ENCODE data around the gene ACADS.

ACADS gene

GRCh38 chr12:120734210-120734609 is 8.6 kb downstream of the ACADS start:
- no peak for DNase-seq

GRCh38 chr12:120735181-120735580 is 9.6 kb downstream of the ACADS start:
- no peak for DNase-seq

DNA sequence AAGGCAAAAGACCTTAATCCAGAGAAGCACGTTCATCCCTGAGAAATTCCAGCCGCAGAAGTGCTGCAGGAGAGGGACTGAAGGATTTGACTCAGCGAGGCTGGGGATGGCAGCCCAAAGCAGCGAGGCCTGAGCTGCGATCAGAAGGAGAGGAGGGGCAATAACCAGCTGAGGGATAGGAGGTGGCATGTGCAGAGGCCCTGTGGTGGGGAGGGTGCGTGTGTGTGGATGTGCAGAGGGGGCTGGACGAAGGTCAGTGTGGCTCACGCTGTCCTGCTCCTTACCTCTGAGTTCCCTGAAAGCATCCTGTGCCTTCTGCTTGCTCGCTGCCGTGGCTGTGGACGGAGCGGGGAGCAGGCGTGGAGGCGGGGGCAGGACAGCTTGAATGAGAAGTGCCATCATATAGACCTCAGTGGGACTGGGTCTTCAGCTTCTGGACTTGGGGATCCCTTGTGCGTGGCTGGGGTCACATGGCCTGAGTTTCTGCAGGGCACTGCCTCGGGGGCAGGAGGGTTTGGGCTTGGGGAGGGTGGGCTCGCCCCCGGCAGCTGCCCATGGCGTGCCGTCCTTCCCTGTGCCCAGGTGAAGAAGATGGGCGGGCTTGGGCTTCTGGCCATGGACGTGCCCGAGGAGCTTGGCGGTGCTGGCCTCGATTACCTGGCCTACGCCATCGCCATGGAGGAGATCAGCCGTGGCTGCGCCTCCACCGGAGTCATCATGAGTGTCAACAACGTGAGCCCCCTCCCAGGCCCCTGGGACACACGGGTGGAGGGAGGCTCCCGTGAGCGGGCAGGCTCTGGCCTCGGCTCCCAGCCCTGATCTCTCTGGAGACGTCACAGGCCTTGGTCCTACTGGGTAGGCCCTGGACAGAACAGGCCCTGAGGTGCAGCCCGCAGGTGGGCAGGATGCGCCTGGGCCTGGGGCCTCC is 11.0 kb downstream of the ACADS start:
- DNase-seq, result no peak

- no peak for DNase-seq
These were observed 12.1 kb downstream of the ACADS start for GRCh38 chr12:120737557-120738251.

GRCh38 chr12:120738252-120739030 is 12.8 kb downstream of the ACADS start:
- DNase-seq, result no peak

DNA sequence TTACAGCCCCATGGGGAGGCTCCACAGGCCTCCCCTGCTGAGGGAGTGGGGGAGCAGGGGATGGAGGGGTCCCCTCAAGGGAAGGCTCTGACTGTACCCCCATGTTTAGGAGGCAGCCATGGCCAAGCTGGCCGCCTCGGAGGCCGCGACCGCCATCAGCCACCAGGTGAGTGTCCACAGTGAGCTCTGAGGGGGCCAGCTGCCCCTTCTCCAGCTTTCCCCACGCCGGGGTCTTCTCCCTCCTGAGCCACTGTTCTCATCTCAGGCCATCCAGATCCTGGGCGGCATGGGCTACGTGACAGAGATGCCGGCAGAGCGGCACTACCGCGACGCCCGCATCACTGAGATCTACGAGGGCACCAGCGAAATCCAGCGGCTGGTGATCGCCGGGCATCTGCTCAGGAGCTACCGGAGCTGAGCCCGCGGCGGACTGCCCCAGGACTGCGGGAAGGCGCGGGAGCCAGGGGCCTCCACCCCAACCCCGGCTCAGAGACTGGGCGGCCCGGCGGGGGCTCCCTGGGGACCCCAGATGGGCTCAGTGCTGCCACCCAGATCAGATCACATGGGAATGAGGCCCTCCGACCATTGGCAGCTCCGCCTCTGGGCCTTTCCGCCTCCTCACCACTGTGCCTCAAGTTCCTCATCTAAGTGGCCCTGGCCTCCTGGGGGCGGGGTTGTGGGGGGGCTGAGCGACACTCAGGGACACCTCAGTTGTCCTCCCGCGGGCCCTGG is 13.6 kb downstream of the ACADS start:
- no peak for DNase-seq

DNA sequence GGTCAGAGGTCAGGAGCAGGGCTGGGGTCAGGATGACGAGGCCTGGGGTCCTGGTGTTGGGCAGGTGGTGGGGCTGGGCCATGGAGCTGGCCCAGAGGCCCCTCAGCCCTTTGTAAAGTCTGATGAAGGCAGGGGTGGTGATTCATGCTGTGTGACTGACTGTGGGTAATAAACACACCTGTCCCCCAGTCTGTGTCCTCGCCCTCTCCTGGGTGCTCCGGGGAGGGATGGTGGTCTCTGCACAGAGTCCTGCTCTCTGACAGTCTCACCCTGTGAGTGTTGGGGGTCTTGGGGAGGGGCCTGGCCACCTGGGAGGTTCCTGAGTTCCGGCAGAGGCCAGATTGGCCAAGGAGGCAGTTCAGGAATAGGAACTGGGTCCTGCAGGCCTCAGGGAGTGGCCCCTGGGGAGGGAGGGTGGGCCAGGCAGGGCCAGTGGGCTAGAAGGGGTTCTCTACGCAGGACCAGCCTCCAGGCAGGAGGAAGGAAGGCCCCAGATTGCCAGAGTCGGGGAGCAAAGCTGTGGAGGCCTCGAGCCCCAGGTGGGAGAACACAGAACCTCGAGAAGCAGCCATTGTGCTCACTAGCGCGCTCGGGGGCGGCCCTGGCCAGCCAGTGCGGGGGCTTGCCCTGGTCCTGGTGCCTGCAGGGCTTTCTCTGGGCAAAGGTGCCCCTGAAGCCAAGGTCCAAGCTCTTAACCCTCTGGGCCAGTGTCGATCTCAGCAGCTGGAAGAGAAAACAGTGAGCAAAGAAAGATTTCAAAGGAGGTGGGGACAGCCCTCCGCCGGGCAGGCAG is 14.4 kb downstream of the ACADS start:
- DNase-seq, result no peak

- no peak for DNase-seq
These were observed 15.2 kb downstream of the ACADS start for GRCh38 chr12:120740871-120741270.

DNA sequence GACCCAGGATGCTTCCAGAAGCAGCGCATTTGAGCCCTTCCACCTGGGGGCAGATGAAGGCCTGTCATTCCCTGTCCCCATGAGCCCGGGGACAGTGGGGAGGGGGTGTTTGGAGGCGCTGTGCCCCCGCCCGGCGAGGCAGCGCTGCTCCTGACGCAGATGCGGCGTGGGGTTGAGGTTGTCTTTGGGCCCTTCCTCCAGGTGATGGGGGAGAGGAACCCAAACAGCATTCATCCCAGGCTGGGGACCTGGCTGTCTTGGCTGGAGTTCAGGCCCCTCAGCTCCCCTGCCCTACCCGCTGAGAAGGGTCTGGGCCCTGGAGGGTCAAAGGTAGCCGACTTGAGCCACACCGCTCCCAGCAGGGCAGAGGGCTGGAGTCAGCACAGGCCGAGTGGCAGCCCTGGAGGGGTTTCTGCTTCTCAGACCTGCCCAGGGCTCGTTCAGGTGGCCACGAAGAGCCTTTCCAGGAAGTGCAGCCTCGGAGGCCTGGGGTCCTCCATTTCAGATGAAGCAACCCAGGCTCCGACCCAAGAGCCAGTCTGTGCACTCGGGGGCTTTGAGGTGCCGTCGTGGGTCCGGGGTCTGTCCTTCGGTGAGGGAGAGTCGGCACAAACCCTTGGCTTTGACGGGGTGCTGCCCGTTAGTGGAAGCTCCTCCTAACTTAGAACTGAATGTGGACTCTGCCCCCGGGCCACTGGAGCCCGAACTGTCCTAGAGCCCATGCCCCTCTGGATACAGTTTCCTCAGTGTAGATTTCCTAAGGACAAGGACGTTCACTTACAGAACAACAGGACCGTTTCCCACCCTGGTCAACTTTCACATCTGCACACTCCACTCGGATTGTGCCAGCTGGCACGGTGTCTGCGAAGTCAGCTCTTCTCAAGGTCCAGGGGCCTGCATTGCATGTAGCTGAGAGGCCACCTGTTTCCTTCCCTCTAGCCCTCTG is 16.1 kb downstream of the ACADS start:
- DNase-seq, result no peak

- DNase-seq, result no peak
These were observed 19.4 kb downstream of the ACADS start for GRCh38 chr12:120744922-120745493.

DNA sequence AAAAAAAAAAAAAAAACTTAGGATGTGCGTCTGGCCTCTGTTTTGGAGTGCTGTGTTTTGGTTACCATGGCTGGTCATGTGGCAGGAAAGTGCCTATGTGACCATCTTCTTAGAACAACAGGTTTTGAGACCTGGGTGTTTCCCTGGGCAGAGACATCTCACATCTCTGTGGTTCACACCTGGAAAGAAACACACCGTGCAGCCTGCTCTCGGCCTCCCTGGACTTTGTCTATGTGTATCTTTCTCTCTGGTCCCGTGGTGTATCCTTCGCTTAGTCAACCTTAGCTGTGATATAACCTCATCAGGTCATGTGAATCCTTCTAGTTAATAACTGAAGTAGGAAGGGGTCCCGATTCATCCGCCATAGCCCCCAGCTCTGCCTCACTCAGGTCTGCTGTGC is 22.6 kb downstream of the ACADS start:
- no peak for DNase-seq

DNA sequence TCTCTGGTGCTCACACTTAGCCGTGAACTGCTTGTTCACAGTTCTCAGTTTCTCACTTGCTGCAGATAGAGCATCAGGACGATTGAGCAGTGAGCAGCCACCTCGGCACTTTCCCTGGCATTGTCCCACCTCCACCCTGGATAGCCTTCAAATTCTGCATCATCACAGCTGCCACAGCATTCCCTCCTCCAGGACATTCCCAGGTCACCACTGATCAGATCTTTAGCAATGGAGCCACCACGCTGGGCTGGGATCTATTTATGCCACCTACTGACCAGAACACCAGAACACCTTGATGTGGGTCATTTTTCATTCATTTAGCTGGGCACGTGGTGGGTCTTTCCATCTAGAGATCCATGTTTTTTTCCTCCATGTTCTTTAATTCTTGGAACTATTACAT is 23.6 kb downstream of the ACADS start:
- no peak for DNase-seq

GRCh38 chr12:120750806-120751205 is 25.2 kb downstream of the ACADS start:
- DNase-seq, result no peak

DNA sequence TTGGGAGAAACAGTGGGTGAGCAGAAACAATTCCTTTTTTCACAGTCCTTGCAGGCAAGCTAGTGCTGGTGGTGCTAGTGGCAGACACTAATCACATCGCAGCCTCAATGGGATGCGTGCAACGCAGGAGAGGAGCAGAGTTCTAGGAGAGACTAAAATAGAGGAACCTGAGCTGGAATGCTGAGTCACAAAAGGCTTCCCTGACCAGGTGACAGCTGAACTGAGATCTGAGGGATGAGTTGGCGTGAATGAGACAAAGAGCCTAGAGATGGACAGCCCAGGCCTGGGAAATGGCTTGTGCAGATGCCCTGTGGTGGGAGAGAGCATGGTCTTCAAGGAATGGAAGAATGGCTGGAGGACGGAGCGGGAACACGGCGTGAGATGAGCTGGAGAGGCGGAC is 25.8 kb downstream of the ACADS start:
- no peak for DNase-seq

- DNase-seq, result no peak
These were observed 29.2 kb downstream of the ACADS start for GRCh38 chr12:120754792-120755191.

GRCh38 chr12:120755269-120755668 is 29.6 kb downstream of the ACADS start:
- no peak for DNase-seq

GRCh38 chr12:120757226-120757742 is 31.7 kb downstream of the ACADS start:
- no peak for DNase-seq

GRCh38 chr12:120757949-120758348 is 32.3 kb downstream of the ACADS start:
- DNase-seq, result no peak

DNA sequence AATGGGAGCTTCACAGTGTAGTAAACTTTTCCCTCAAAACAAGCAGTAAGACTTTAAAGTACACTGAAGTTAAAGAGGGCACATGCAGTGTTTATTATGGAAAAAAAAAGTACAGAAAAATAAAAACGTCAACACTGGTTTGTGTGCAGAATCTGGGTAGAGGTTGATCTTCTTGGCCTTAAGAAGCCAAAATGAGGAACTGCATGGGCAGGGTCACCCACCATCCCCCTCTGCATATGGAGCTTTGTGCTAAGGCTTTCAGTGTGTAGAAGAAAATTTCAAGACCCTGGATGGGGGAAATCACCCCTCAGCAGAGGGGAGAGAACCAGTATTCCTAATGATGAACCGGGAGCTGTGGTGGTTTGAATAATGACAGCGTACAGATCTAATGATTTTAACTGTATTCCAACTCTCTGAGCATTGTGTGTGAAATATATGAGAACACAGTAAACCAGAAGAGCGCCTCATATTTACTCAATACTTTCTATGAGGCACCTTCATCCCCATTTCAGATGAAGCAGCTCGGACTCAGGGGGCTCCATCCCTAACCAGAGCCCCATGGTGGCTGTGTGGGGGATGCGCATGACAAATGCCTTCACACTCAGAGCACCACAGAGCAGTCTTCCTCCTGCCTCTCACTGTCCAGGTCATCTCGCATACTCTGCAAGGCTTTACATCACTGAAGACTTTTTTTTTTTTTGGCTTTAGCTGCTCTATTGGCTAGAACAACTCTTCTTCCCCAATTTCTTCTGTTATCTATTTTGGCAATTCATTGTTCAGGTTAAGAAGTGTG is 33.4 kb downstream of the ACADS start:
- no peak for DNase-seq

Measured in CD4-positive, alpha-beta T cell treated with Interleukin-4 for 4 hours (primary cell).